Activated T-helper 17 cell treated with anti-CD3 and anti-CD28 coated beads, Interleukin-2, amount 50 U/mL, for 72 hours (primary cell): Measurements from ENCODE around the gene TP53. TPM values are rescaled to one million over a fixed set of nuclear protein-coding genes. Genes with fewer than 3 reads are reported as not detected.

Experiments used
- ATAC-seq: fragments of 150-1000 bp; cut with Tn5 transposase; replicated peaks from 2 replicates; pipeline ENCODE4 v1.10.0; 2021; ENCODE audit warnings: mild to moderate bottlenecking, moderate library complexity
- H3K27ac Mint-ChIP-seq: one replicate; pipeline ENCODE4 v1.8.0; 2022; ENCODE audit warnings: mixed read lengths
- H3K27me3 Mint-ChIP-seq: one replicate; pipeline ENCODE4 v1.8.0; 2022; ENCODE audit warnings: mixed read lengths
- H3K36me3 Mint-ChIP-seq: one replicate; pipeline ENCODE4 v1.8.0; 2022; ENCODE audit warnings: low read depth, mild to moderate bottlenecking, mixed read lengths
- H3K4me1 Mint-ChIP-seq: one replicate; pipeline ENCODE4 v1.8.0; 2022; ENCODE audit warnings: mixed read lengths
- H3K4me3 Mint-ChIP-seq: one replicate; pipeline ENCODE4 v1.8.0; 2022; ENCODE audit warnings: mild to moderate bottlenecking, mixed read lengths
- H3K9me3 Mint-ChIP-seq: one replicate; pipeline ENCODE4 v1.8.0; 2022; ENCODE audit warnings: mixed read lengths
- total RNA-seq, 2 donors: library from RNA; stranded (reverse); gene quantifications; one replicate each; pipeline ENCODE4 v1.2.3, GENCODE V29; 2022

The TP53 gene
- total RNA-seq: 100 to 1,000 TPM in 1 of 2 donors, 10 to 100 TPM in 1; 79.0 to 137 TPM

GRCh38 chr17:7687072-7687907 is at the start of gene TP53:
TP53 (minus strand) TSS chr17:7687490; CDS start chr17:7676594, 10,896 bp downstream.
- H3K4me1 Mint-ChIP-seq: peaks cover 13% of the 10 kb centered on the region
- H3K27ac Mint-ChIP-seq: peak within 1 kb of the TSS; percentile 100
- no peaks in the 10 kb centered on the region for H3K9me3 Mint-ChIP-seq
- ATAC-seq: peak; percentile 57
- peak within 1 kb of the TSS; percentile 89 for H3K4me3 Mint-ChIP-seq
- H3K36me3 Mint-ChIP-seq: peaks cover 78% of the 10 kb centered on the region
- H3K27me3 Mint-ChIP-seq: no peaks in the 10 kb centered on the region

GRCh38 chr17:7732981-7733539 is 45.8 kb upstream of the TP53 start:
- no peak overlapping the region for H3K4me3 Mint-ChIP-seq
- no peaks in the 10 kb centered on the region for H3K36me3 Mint-ChIP-seq
- no peaks in the 10 kb centered on the region for H3K4me1 Mint-ChIP-seq
- H3K27me3 Mint-ChIP-seq: peaks cover 11% of the 10 kb centered on the region
- no peaks in the 10 kb centered on the region for H3K9me3 Mint-ChIP-seq
- H3K27ac Mint-ChIP-seq: no peak overlapping the region
- no peak for ATAC-seq

GRCh38 chr17:7729816-7730215 is 42.5 kb upstream of the TP53 start:
- H3K9me3 Mint-ChIP-seq: no peaks in the 10 kb centered on the region
- peaks cover 17% of the 10 kb centered on the region for H3K27me3 Mint-ChIP-seq
- H3K4me1 Mint-ChIP-seq: no peaks in the 10 kb centered on the region
- no peaks in the 10 kb centered on the region for H3K36me3 Mint-ChIP-seq
- no peak overlapping the region for H3K4me3 Mint-ChIP-seq
- ATAC-seq: no peak
- no peak overlapping the region for H3K27ac Mint-ChIP-seq

GRCh38 chr17:7727886-7728285 is 40.6 kb upstream of the TP53 start:
- ATAC-seq: no peak
- Mint-ChIP-seq H3K27me3 (peaks cover 26% of the 10 kb centered on the region), H3K36me3 (no peaks in the 10 kb centered on the region), H3K27ac (no peak overlapping the region), H3K4me1 (no peaks in the 10 kb centered on the region), H3K9me3 (no peaks in the 10 kb centered on the region), H3K4me3 (no peak overlapping the region)

- Mint-ChIP-seq H3K4me1 (no peaks in the 10 kb centered on the region), H3K36me3 (no peaks in the 10 kb centered on the region), H3K27ac (no peak overlapping the region), H3K4me3 (no peak overlapping the region), H3K27me3 (peaks cover 47% of the 10 kb centered on the region), H3K9me3 (no peaks in the 10 kb centered on the region)
- no peak for ATAC-seq
Measured at GRCh38 chr17:7721612-7722011, 34.3 kb upstream of the TP53 start.

GRCh38 chr17:7720125-7720524 is 32.8 kb upstream of the TP53 start:
- H3K27me3 Mint-ChIP-seq: peaks cover 59% of the 10 kb centered on the region
- no peak for ATAC-seq
- H3K36me3 Mint-ChIP-seq: no peaks in the 10 kb centered on the region
- no peak overlapping the region for H3K27ac Mint-ChIP-seq
- no peaks in the 10 kb centered on the region for H3K9me3 Mint-ChIP-seq
- H3K4me3 Mint-ChIP-seq: no peak overlapping the region
- no peaks in the 10 kb centered on the region for H3K4me1 Mint-ChIP-seq

- Mint-ChIP-seq H3K4me3 (no peak overlapping the region), H3K27ac (no peak overlapping the region), H3K36me3 (no peaks in the 10 kb centered on the region), H3K4me1 (no peaks in the 10 kb centered on the region), H3K27me3 (peaks cover 60% of the 10 kb centered on the region), H3K9me3 (no peaks in the 10 kb centered on the region)
- ATAC-seq: no peak
Measured at GRCh38 chr17:7719661-7720060, 32.4 kb upstream of the TP53 start.

GRCh38 chr17:7717756-7718350 is 30.6 kb upstream of the TP53 start:
- Mint-ChIP-seq H3K27ac (no peak overlapping the region), H3K36me3 (no peaks in the 10 kb centered on the region), H3K9me3 (no peaks in the 10 kb centered on the region), H3K4me3 (peak overlapping the region; percentile 59), H3K4me1 (no peaks in the 10 kb centered on the region), H3K27me3 (peaks cover 62% of the 10 kb centered on the region)
- ATAC-seq: peak; percentile 65

- peak; percentile 68 for ATAC-seq
- H3K27ac Mint-ChIP-seq: no peak within 1 kb of the TSS
- peaks cover 5% of the 10 kb centered on the region for H3K4me1 Mint-ChIP-seq
- no peaks in the 10 kb centered on the region for H3K9me3 Mint-ChIP-seq
- H3K27me3 Mint-ChIP-seq: peaks cover 65% of the 10 kb centered on the region
- H3K4me3 Mint-ChIP-seq: peak within 1 kb of the TSS; percentile 59
- no peaks in the 10 kb centered on the region for H3K36me3 Mint-ChIP-seq
Measured at GRCh38 chr17:7716901-7717755, 29.8 kb upstream of the TP53 start, which contains the start of gene DNAH2. DNAH2 (plus strand) TSS chr17:7717744; CDS start chr17:7719735, 1,991 bp downstream.

GRCh38 chr17:7715936-7716886 is 28.9 kb upstream of the TP53 start:
- Mint-ChIP-seq H3K4me3 (peak overlapping the region; percentile 59), H3K9me3 (no peaks in the 10 kb centered on the region), H3K27me3 (peaks cover 67% of the 10 kb centered on the region), H3K4me1 (peaks cover 5% of the 10 kb centered on the region), H3K27ac (no peak overlapping the region), H3K36me3 (no peaks in the 10 kb centered on the region)
- no peak for ATAC-seq

GRCh38 chr17:7714721-7715594 is 27.7 kb upstream of the TP53 start:
- H3K27ac Mint-ChIP-seq: no peak overlapping the region
- peaks cover 67% of the 10 kb centered on the region for H3K27me3 Mint-ChIP-seq
- no peak for ATAC-seq
- no peak overlapping the region for H3K4me3 Mint-ChIP-seq
- no peaks in the 10 kb centered on the region for H3K9me3 Mint-ChIP-seq
- H3K4me1 Mint-ChIP-seq: peaks cover 14% of the 10 kb centered on the region
- H3K36me3 Mint-ChIP-seq: no peaks in the 10 kb centered on the region

GRCh38 chr17:7713782-7714181 is 26.5 kb upstream of the TP53 start:
- H3K27ac Mint-ChIP-seq: no peak overlapping the region
- ATAC-seq: no peak
- no peaks in the 10 kb centered on the region for H3K9me3 Mint-ChIP-seq
- H3K27me3 Mint-ChIP-seq: peaks cover 69% of the 10 kb centered on the region
- no peak overlapping the region for H3K4me3 Mint-ChIP-seq
- H3K4me1 Mint-ChIP-seq: peaks cover 14% of the 10 kb centered on the region
- no peaks in the 10 kb centered on the region for H3K36me3 Mint-ChIP-seq
